Measurements from ENCODE around the gene VWA3A. TPM values are rescaled to one million over a fixed set of nuclear protein-coding genes. Genes with fewer than 3 reads are reported as not detected.
A peak's percentile ranks its signal among the peaks of the same experiment; 100 is the strongest.
"Not testable (repeated sequence)": the region's sequence is repeated elsewhere in the genome, so short reads cannot be mapped to it uniquely, and the experiment has no call there.

The VWA3A gene
- total RNA-seq, 1 donor from 2014 or later = 0.10 TPM

GRCh38 chr16:22132801-22133200, 40.5 kb downstream of the VWA3A start:
- no peak for DNase-seq (ENCODE audit: low read depth)

- DNase-seq (ENCODE audit: low read depth) = no peak
Measured at GRCh38 chr16:22138482-22138881, 46.1 kb downstream of the VWA3A start.

- DNase-seq (ENCODE audit: low read depth) = no peak
Measured at GRCh38 chr16:22139008-22139407, 46.7 kb downstream of the VWA3A start.

GRCh38 chr16:22139732-22140131, 47.4 kb downstream of the VWA3A start:
- DNase-seq (ENCODE audit: low read depth) = no peak

- DNase-seq (ENCODE audit: low read depth) = peak; percentile 16
Measured at GRCh38 chr16:22141767-22142166, 49.4 kb downstream of the VWA3A start.

GRCh38 chr16:22144520-22144919, 52.2 kb downstream of the VWA3A start:
- DNase-seq (ENCODE audit: low read depth) = no peak

- DNase-seq (ENCODE audit: low read depth) = no peak
Measured at GRCh38 chr16:22147853-22148252, 55.5 kb downstream of the VWA3A start.

- no peak for DNase-seq (ENCODE audit: low read depth)
Measured at GRCh38 chr16:22151246-22151998, 59.1 kb downstream of the VWA3A start.

GRCh38 chr16:22152316-22152715, 60.0 kb downstream of the VWA3A start:
- no peak for DNase-seq (ENCODE audit: low read depth)

- peak; percentile 8 for DNase-seq (ENCODE audit: low read depth)
Measured at GRCh38 chr16:22153078-22153477, 60.7 kb downstream of the VWA3A start.

- no peak for DNase-seq (ENCODE audit: low read depth)
Measured at GRCh38 chr16:22161401-22161800, 69.1 kb downstream of the VWA3A start.

- DNase-seq (ENCODE audit: low read depth) = no peak
Measured at GRCh38 chr16:22161999-22162655, 69.8 kb downstream of the VWA3A start, which contains the start of gene SDR42E2. SDR42E2 (plus strand) TSS chr16:22162506; CDS start chr16:22165583, 3,077 bp downstream.

- DNase-seq (ENCODE audit: low read depth) = no peak
Measured at GRCh38 chr16:22162656-22163009, 70.3 kb downstream of the VWA3A start.

GRCh38 chr16:22163806-22164205, 71.5 kb downstream of the VWA3A start:
- no peak for DNase-seq (ENCODE audit: low read depth)

- no peak for DNase-seq (ENCODE audit: low read depth)
Measured at GRCh38 chr16:22164482-22164881, 72.1 kb downstream of the VWA3A start.

- no peak for DNase-seq (ENCODE audit: low read depth)
Measured at GRCh38 chr16:22165508-22166285, 73.4 kb downstream of the VWA3A start.

- no peak for DNase-seq (ENCODE audit: low read depth)
Measured at GRCh38 chr16:22171953-22172352, 79.6 kb downstream of the VWA3A start.

GRCh38 chr16:22172642-22173041, 80.3 kb downstream of the VWA3A start:
- DNase-seq (ENCODE audit: low read depth) = not testable (repeated sequence)

GRCh38 chr16:22174642-22175041, 82.3 kb downstream of the VWA3A start:
- DNase-seq (ENCODE audit: low read depth) = no peak

- no peak for DNase-seq (ENCODE audit: low read depth)
Measured at GRCh38 chr16:22177968-22178930, 85.9 kb downstream of the VWA3A start.

GRCh38 chr16:22181426-22181825, 89.1 kb downstream of the VWA3A start:
- no peak for DNase-seq (ENCODE audit: low read depth)
